HG03025 (cell line): ENCODE measurements around the gene OR1S1.
"Not testable (repeated sequence)": the region's sequence is repeated elsewhere in the genome, so short reads cannot be mapped to it uniquely, and the experiment has no call there.

Experiments
- ATAC-seq: cut with Tn5 transposase; IDR thresholded peaks from one replicate; pipeline ENCODE4 v1.9.1; 2021; ENCODE audit warnings: mild to moderate bottlenecking, moderate library complexity; ENCODE audit not compliant: unreplicated experiment, low FRiP score

Gene OR1S1

GRCh38 chr11:58212420-58212819 is at the start of gene OR1S1:
OR1S1 (plus strand) TSS chr11:58212720.
- not testable (repeated sequence) for ATAC-seq

DNA sequence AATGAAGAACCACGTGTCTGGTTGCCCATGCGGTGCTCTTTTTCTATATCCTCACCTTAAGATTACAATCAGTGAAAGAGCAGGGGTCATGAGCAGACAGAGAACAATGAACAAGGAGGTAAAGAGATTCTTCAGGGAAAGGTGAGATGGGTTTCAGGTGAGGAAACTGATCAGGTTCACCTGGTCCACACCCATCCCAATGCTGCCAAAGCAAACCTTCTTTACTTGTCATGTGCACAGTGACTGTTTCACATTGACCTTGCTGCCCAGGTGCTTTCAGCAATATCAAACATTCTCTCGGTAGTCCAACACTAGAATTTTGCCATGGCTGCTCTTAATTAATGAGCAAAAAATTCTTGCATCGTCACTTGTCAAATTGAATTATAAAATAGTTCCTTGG is 48.1 kb upstream of the OR1S1 start:
- no peak for ATAC-seq

DNA sequence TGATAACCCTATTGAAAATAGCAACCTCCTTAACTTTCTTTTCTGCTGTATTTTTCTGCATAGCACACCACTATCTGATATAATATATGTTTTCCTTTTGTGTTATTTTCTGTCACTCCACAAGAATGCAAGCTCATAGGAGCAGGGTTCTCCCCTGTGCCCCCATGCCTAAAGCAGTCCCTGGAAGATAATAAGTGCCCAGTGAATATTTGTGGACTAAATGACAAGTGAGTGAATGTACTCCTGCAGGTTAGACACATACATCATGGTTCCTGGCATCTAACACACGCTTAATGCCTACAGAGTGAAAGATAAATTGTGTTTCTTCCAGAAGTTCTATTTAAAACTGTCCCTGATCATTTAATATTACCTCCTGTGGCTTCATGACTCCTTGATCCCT is 47.5 kb upstream of the OR1S1 start:
- ATAC-seq = no peak

- ATAC-seq = no peak
These were observed 46.9 kb upstream of the OR1S1 start for GRCh38 chr11:58165504-58166106.

DNA sequence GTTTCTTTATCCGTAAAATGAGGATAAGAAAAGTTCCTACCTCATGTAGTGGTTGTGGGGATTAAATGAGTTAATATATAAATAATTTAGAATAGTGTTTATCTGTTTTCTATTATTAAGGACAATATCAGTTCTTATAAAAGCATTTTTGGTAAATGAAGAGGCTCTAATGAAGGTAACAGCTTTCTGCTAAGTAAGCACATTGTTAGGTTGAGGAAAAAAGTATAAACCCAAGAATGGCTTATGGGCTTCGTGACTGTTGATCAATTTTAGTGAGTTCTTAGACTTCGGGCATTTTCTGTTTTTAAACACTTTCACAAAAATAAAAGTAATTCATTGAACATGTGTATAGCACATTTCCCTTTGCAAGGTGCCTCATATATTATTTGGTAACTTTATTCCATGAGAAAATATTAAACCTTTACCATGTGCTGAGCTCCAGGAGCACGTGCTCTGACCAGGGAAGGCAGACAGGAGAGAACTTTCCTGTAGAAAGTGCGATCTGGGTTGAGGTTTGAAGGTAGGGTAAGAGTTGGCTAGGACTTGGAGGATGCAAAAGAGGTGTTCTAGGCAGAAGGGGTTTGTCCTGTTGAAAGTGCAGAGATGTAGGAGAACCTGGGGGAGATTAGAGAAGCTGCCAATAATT is 35.0 kb upstream of the OR1S1 start:
- no peak for ATAC-seq

GRCh38 chr11:58178444-58178843 is 34.1 kb upstream of the OR1S1 start:
- ATAC-seq = no peak

DNA sequence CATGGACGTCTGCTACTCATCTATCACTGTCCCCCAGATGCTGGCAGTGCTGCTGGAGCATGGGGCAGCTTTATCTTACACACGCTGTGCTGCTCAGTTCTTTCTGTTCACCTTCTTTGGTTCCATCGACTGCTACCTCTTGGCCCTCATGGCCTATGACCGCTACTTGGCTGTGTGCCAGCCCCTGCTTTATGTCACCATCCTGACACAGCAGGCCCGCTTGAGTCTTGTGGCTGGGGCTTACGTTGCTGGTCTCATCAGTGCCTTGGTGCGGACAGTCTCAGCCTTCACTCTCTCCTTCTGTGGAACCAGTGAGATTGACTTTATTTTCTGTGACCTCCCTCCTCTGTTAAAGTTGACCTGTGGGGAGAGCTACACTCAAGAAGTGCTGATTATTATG is 32.9 kb upstream of the OR1S1 start:
- no peak for ATAC-seq

GRCh38 chr11:58186938-58187337 is 25.6 kb upstream of the OR1S1 start:
- no peak for ATAC-seq

GRCh38 chr11:58188770-58189169 is 23.8 kb upstream of the OR1S1 start, which contains the start of gene OR9Q2:
OR9Q2 (plus strand) TSS chr11:58189070; CDS start chr11:58190491, 1,421 bp downstream.
- ATAC-seq = no peak

DNA sequence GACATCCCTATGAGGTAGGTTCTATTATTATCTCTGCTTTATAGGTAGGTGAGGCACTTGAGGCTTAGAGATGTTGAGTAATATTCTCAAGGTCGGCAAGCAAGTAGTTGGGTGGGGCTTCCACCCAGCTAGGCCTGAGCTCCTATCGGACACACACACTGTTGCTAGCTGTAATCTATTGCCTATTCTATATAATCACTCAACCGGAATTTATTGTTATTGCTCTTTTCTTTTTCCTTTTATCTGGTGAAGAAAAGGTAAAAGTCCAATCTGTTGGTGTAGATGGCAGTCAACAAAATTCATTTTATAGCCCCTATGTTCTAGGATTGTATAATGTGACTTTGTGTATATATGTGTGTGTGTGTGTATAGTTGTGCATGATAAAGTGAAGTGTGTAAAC is 20.3 kb upstream of the OR1S1 start:
- ATAC-seq = no peak

DNA sequence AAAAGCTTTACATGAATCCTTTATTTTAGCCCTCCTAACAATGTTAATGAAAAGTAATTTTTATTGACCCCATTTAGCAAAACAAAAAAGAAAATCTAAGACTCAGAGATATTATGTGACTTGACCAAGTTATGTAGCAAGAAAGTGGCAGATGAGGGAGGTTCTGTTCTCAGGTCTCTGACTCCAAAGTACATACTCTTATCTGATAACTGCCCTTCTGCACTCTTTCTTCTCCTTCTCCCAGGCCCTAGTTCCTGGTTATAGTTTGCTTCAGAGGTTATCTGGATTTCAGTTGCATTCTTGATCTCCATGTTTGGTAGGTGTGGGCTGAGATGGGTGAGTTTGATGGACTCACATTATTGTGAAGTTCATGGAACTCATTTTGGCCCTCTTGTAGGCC is 19.1 kb upstream of the OR1S1 start:
- ATAC-seq = no peak

DNA sequence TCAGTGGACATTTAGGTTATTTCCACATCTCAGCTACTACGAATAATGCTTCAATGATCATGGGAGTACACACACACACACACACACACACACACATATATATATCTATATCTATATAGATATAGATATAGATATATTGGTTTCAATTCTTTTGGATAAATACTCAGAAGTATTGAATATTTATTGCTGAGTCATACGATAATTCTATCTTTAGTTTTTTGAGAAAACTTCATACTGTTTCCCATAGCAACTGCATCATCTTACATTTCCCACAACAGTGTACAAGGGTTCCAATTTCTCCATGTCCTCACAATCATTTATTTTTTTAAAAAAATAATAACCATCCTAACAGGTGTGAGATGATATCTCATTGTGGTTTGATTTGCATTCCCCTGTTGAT is 16.6 kb upstream of the OR1S1 start:
- no peak for ATAC-seq

DNA sequence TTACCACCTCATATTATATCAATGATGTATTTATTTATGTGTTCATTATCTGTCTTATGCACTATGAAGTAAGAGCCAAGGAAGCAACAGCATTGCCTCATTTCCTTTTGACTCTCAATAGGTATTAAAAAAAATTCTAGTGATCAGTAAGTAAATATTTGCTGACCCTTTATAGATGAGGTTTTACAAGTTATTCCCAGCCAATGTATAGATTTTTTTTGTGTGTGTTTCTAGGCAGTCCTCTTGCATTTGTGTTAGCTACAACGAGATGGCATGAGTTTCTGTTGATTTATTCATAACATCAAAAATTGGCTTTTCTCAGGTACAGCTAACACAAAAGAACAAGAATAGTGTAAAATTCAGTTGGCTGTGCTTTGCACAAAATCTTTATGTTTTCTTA is 13.2 kb upstream of the OR1S1 start:
- ATAC-seq = no peak

DNA sequence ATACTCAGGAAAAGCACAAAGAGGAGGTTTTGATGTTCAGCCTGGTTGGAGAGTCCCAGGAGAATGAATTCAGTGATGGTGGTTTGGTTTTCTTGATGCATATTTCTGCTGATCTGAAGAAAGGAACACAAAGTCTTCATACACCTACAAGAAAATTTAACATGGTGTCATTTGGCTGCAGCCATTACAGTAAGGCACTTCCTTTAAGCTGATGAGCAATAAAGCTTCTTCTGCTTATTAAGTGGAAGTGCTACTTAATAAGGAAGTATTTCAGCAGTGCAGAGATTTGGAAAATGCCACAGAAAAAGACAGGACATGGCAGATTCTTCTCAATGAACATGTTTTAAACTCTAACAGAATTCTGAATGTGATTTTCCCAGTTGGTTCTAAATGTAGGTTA is 8.5 kb upstream of the OR1S1 start, which contains the start of gene OR1S2:
TSS of gene OR1S2 (minus strand) at position 101 of the 400 bp plus-strand sequence. CDS start at position 101, 0 bp downstream.
- no peak for ATAC-seq

DNA sequence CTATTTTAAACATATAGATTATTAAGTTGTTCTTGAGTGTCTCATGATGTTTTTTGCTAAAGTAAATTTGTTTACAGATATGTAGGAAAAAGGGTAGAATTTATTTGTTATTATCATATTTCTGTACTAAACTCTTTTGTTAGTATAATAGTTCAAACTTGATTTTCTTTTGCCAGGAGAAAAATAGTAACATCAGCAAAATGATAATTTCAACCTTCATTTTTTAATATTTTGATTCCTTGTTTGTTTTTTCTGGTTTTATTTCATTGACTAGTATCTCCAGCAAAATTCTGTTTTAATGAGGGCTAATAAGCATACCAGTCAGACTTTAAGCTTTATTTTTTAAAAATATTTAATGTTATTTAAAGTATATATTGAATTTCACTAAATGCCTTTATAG is 4.0 kb downstream of the OR1S1 start:
- ATAC-seq = no peak

DNA sequence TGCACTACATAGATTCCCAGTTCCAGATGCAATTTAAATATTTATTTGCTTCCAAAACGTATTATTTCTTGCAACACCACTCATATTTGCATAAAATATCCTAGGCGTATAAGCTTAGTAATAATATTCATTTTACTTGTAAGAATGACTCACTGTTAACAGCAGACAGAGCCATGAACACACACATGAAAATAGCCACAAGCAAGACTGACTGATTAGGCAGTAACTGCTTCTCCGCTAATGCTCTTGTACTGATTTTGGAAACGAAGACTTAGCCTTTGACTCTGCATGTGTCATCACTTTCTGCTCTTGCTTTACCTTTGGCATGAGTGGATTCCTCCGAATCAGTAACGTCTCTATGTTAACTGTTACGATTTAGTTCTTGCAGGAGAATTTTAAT is 10.2 kb downstream of the OR1S1 start:
- no peak for ATAC-seq

DNA sequence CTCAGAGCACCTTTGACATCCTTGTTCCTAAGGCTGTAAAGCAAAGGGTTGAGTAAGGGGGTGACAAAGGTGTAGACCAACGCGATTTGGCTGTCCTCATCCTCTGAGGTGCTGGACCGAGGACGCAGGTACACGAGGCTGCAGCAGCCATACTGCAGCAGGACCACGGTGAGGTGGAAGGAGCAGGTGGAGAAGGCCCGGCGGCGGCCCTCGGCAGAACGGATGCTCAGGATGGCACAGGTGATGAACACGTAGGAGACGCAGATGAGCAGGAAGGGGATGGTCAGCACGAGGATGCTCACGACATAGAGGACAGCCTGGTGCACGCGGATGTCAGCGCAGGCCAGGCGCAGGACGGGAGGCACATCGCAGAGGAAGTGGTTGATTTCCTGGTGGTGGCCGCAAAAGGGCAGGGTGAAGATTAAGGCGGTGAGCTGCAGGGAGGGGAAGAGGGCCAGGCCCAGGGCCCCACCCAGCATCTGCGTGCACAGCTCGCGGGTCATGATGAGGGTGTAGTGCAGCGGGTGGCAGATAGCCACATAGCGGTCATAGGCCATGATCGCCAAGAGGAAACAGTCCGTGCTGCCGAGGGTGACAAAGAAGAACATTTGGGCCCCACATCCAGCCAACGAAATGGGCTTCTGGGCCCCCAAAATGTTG is 15.6 kb downstream of the OR1S1 start:
- ATAC-seq = no peak

GRCh38 chr11:58243954-58244353 is 31.4 kb downstream of the OR1S1 start:
- no peak for ATAC-seq

DNA sequence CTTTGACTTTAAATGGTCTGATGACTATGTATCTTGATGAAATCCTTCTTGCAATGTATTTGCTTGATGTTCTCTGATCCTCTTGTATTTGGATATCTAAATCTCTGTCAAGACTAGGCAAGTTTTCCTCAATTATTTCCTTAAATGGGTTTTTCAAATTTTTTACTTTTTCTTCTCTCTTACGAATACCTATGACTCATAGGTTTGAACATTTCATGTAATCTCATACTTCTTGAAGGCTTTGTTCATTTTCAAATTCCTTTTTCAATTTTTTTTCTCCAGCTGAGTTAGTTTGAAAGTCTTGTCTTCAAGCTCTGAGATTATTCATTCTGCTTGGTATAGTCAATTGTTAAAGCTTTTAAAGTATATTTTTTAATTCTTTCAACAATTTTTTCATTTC is 42.4 kb downstream of the OR1S1 start:
- no peak for ATAC-seq

DNA sequence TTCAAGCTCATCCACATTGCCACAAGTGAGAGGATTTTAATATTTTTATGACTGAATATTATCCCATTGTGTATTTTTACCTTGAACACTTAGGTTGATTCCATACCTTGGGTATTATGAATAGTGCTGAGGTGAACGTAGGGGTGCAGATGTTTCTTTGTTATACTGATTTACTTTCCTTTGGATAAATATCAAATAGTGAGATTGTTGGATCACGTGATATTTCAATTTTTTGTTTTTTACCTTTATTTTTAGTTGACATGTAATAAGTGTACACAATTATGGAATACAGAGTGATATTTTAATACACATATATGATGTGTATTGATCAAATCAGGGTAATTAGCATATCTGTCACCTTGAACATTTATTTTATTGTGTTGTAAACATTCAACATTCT is 47.5 kb downstream of the OR1S1 start:
- no peak for ATAC-seq
